Caco-2 (cell line): ENCODE results near the gene ALG5. TPM values are rescaled to one million over a fixed set of nuclear protein-coding genes. Genes with fewer than 3 reads are reported as not detected.
A peak's percentile ranks its signal among the peaks of the same experiment; 100 is the strongest.

Experiments used
- BruUV-seq: library from RNA; stranded (reverse); fragments of 400-500 nt; replicated peaks from 2 replicates; lab custom pipeline; 2021; lab: Mats Ljungman, UMichigan
- CTCF ChIA-PET: fragments of 300-600 bp; sonication (Branson Sonifier 250); formaldehyde crosslinking; loops from one replicate; lab custom pipeline; 2022; ENCODE audit warnings: antibody characterized with exemption; lab: Charles Lee
- POLR2A ChIA-PET: fragments of 300-600 bp; sonication (Branson Sonifier 250); formaldehyde crosslinking; loops from one replicate; lab custom pipeline; 2022; ENCODE audit warnings: antibody characterized with exemption; lab: Charles Lee
- DNase-seq, 2 experiments: peaks; one replicate each; pipeline versions ENCODE4 v3.0.0 to v3.0.0-alpha.2; 2020 to 2022
- H3K27me3 ChIP-seq: replicated peaks from 2 replicates; pipeline ENCODE4 v1.6.0; 2011; ENCODE audit warnings: low read length; ENCODE audit not compliant: control insufficient read depth, insufficient read depth
- H3K36me3 ChIP-seq: 2 replicates; pipeline ENCODE4 v1.5.1; 2011; ENCODE audit warnings: low read length; ENCODE audit not compliant: control insufficient read depth, insufficient read depth
- H3K4me1 ChIP-seq: fragments of 250-450 bp; sonication (Bioruptor Pico); 2 replicates; pipeline ENCODE4 v1.5.1; 2020; ENCODE audit warnings: mild to moderate bottlenecking
- H3K4me3 ChIP-seq: 2 replicates; pipeline ENCODE4 v1.5.1; 2011; ENCODE audit warnings: low read depth, mild to moderate bottlenecking, control low read depth, low read length
- H3K9me3 ChIP-seq: fragments of 250-450 bp; sonication (Bioruptor Pico); 2 replicates; pipeline ENCODE4 v1.5.1; 2020; ENCODE audit warnings: mild to moderate bottlenecking, moderate library complexity
- H3K27ac Mint-ChIP-seq: one replicate; pipeline ENCODE4 v1.8.0; 2022; ENCODE audit warnings: mixed read lengths; ENCODE audit not compliant: unreplicated experiment
- H3K27me3 Mint-ChIP-seq: one replicate; pipeline ENCODE4 v1.8.0; 2022; ENCODE audit warnings: mixed read lengths; ENCODE audit not compliant: insufficient read depth, unreplicated experiment
- H3K36me3 Mint-ChIP-seq: one replicate; pipeline ENCODE4 v1.8.0; 2022; ENCODE audit warnings: mild to moderate bottlenecking, mixed read lengths; ENCODE audit not compliant: insufficient read depth, unreplicated experiment
- H3K4me1 Mint-ChIP-seq: one replicate; pipeline ENCODE4 v1.8.0; 2022; ENCODE audit warnings: low read depth, mixed read lengths; ENCODE audit not compliant: unreplicated experiment
- H3K4me3 Mint-ChIP-seq: one replicate; pipeline ENCODE4 v1.8.0; 2022; ENCODE audit warnings: mild to moderate bottlenecking, moderate library complexity, mixed read lengths; ENCODE audit not compliant: unreplicated experiment
- H3K9me3 Mint-ChIP-seq: one replicate; pipeline ENCODE4 v1.8.0; 2022; ENCODE audit warnings: mixed read lengths; ENCODE audit not compliant: unreplicated experiment
- intact Hi-C: fragments of 100-400 bp; cut with micrococcal nuclease; formaldehyde crosslinking; loops from one replicate; pipeline ENCODE4 v1.10.0; 2022; ENCODE audit not compliant: unreplicated experiment
- total RNA-seq: library from RNA; stranded (reverse); gene quantifications from 2 replicates; pipeline ENCODE4 v1.2.3, GENCODE V29; 2022
- TF ChIP-seq, protein P1 (sequence below), 2 experiments: fragments of 200-600 bp in 1 of 2; IDR thresholded peaks; 1 replicate in 1 of 2; 2 replicates in 1 of 2; pipeline versions ENCODE4 v1.5.1 to v1.8.0; 2011 to 2022; ENCODE audit warnings: antibody characterized with exemption in 1 of 2, control low read depth in 1 of 2, inconsistent platforms in 1 of 2, low read depth in 1 of 2, low read length in 1 of 2, mild to moderate bottlenecking in 1 of 2, moderate library complexity in 1 of 2; ENCODE audit not compliant: insufficient read depth in 1 of 2, severe bottlenecking in 1 of 2, unreplicated experiment in 1 of 2

Gene ALG5
- total RNA-seq, 1 experiment from 2014 or later, result 62.0 TPM

DNA sequence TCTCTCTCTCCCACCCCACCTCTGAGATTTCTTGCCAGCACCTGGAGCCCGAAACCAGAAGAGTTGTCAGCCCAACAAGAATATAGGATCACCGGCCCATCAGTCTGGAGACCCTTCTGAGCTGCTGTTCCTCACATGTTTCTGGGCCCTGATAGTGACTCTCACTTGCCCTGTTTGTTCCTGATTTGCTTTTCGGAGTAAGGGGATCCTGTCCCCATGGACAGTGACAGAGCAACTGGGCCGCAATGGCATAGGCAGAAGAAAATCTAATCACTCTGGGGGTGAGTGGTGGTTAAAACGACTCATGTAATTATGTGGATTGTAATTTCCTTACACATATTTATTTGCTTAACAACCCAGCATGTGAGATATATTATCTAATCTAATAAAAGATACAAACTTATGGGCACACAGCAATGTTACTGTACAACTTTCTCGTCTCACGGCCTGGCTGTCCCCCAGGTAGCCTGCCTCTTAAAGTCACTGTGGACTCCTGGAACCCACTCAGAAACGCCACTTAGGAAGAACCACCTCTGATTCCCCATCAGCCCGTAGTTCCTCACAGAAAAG, 78.4 kb downstream of the ALG5 start:
- Histone ChIP-seq H3K27me3 (no peaks in the 10 kb centered on the region), H3K9me3 (no peaks in the 10 kb centered on the region), H3K4me3 (no peak overlapping the region), H3K36me3 (no peaks in the 10 kb centered on the region), H3K4me1 (no peaks in the 10 kb centered on the region)
- intact Hi-C loops, result no loop called here
- H3K4me1 Mint-ChIP-seq, result peaks cover 7% of the 10 kb centered on the region
- no peak for DNase-seq
- CTCF ChIA-PET, result no interaction called here
- POLR2A ChIA-PET, result no interaction called here
- H3K27ac Mint-ChIP-seq, result no peak overlapping the region
- BruUV-seq, result no TSS peak
- TF ChIP-seq, protein P1, sequence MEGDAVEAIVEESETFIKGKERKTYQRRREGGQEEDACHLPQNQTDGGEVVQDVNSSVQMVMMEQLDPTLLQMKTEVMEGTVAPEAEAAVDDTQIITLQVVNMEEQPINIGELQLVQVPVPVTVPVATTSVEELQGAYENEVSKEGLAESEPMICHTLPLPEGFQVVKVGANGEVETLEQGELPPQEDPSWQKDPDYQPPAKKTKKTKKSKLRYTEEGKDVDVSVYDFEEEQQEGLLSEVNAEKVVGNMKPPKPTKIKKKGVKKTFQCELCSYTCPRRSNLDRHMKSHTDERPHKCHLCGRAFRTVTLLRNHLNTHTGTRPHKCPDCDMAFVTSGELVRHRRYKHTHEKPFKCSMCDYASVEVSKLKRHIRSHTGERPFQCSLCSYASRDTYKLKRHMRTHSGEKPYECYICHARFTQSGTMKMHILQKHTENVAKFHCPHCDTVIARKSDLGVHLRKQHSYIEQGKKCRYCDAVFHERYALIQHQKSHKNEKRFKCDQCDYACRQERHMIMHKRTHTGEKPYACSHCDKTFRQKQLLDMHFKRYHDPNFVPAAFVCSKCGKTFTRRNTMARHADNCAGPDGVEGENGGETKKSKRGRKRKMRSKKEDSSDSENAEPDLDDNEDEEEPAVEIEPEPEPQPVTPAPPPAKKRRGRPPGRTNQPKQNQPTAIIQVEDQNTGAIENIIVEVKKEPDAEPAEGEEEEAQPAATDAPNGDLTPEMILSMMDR (IDR thresholded peaks at IDR 0.05; ENCODE audit: insufficient read depth in 1 of 2, low read depth in 1 of 2, low read length in 1 of 2, severe bottlenecking in 1 of 2, unreplicated experiment in 1 of 2), result no peak
- H3K36me3 Mint-ChIP-seq, result no peaks in the 10 kb centered on the region
- H3K4me3 Mint-ChIP-seq, result peak overlapping the region; percentile 67
- peaks cover 15% of the 10 kb centered on the region for H3K27me3 Mint-ChIP-seq
- H3K9me3 Mint-ChIP-seq, result no peaks in the 10 kb centered on the region

DNA sequence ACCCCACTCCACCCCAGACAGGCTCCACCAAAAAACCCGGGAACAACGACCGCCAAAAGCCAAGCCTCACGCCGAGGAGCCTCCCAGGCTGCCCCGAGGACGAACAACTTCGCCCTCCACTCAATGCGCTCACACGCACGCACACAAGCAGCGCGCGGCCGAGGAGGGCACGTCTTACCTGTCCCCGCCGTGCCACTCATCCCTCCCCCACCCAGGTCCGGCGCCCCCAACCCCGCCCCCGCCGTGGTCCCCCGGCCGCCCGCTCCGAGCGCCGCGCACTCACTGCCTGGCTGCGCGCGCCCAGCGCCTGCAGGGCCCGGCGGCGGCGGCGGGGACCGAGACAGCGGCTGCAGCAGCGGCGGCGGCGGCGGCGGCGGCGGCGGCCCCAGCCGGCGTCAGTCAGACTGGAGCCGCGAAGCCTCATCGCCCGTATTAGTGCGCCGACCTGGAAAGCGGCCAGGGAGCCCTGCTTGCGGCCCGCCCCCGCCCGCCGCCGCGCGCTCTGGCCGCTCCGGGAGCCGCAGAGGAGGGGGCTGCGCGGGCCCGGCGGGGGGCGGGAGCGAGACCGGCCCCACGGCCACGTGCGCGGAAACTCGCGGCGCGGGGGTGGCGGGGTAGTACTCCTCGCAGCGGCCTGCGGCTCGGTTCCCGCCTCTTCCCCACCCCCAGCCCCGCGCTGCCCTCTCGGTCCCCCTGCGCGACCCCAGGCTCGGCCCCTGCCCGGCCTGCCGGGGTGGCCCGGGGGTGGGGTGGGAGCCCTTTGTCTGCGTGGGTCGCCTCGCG, 79.1 kb downstream of the ALG5 start, which contains the start of gene SMAD9:
SMAD9 (minus strand) TSS at position 406 of the 783 bp plus-strand sequence. CDS start 40,549 bp downstream, outside the sequence.
- H3K4me1 ChIP-seq, result no peaks in the 10 kb centered on the region
- H3K36me3 ChIP-seq, result no peaks in the 10 kb centered on the region
- DNase-seq, result peak in 1 of 2 experiments; percentile 57
- peak within 1 kb of the TSS; percentile 75 for H3K4me3 Mint-ChIP-seq
- no peaks in the 10 kb centered on the region for H3K9me3 Mint-ChIP-seq
- peaks cover 7% of the 10 kb centered on the region for H3K4me1 Mint-ChIP-seq
- intact Hi-C loops, result loop anchor here (5.0 kb wide), 1 partner anchor 63 kb away; no protein-coding TSS in a partner anchor
- CTCF ChIA-PET, result no interaction called here
- H3K36me3 Mint-ChIP-seq, result no peaks in the 10 kb centered on the region
- H3K27ac Mint-ChIP-seq, result no peak within 1 kb of the TSS
- H3K9me3 ChIP-seq, result no peaks in the 10 kb centered on the region
- TF ChIP-seq, protein P1 (IDR thresholded peaks at IDR 0.05; ENCODE audit: insufficient read depth in 1 of 2, low read depth in 1 of 2, low read length in 1 of 2, severe bottlenecking in 1 of 2, unreplicated experiment in 1 of 2), result no peak
- POLR2A ChIA-PET, result no interaction called here
- peaks cover 20% of the 10 kb centered on the region for H3K27me3 Mint-ChIP-seq
- H3K27me3 ChIP-seq, result no peaks in the 10 kb centered on the region
- BruUV-seq, result no TSS peak
- H3K4me3 ChIP-seq, result peak within 1 kb of the TSS; percentile 60

DNA sequence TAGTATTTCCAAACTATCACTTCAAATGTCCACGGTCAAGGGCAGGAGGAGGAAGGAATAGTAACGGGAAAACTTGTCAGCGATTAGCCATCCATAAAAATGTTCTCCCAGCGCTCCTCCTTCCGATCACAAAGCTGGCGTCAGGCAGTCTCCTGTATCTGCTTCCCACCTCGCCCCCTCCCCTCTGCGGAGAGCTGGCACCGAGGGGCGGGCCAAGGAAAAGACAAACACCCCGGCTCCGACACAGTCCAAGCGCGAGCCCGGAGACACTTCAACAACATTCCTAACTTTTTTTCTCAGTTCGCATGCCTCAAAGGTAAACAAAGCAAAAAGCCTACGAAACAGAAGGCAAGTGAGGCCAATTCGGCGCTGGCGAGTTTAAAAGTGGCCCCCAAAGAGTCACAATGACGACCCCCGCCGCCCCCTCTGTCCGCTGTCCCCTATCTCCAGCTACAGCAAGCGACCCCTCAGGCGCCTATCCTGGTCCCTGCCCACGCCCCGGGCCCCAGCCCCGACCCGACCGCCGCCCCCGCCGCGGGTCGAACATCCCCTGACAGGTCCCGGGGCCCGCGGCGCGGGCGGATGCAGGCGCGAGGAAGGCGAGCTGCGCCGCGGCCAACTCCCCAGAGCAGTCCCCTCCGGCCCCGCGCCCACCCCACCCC, 79.8 kb downstream of the ALG5 start:
- Mint-ChIP-seq H3K27ac (no peak overlapping the region), H3K4me3 (peak overlapping the region; percentile 75), H3K36me3 (no peaks in the 10 kb centered on the region), H3K9me3 (no peaks in the 10 kb centered on the region), H3K27me3 (peaks cover 20% of the 10 kb centered on the region), H3K4me1 (peaks cover 7% of the 10 kb centered on the region)
- Histone ChIP-seq H3K4me3 (peak overlapping the region; percentile 60), H3K27me3 (no peaks in the 10 kb centered on the region), H3K4me1 (no peaks in the 10 kb centered on the region), H3K36me3 (no peaks in the 10 kb centered on the region), H3K9me3 (no peaks in the 10 kb centered on the region)
- peak in 1 of 2 experiments; percentile 16 for DNase-seq
- intact Hi-C loops, result loop anchor here (5.0 kb wide), 1 partner anchor 62 kb away; no protein-coding TSS in a partner anchor
- ChIA-PET CTCF (no interaction called here), POLR2A (no interaction called here)
- TF ChIP-seq, protein P1 (IDR thresholded peaks at IDR 0.05; ENCODE audit: insufficient read depth in 1 of 2, low read depth in 1 of 2, low read length in 1 of 2, severe bottlenecking in 1 of 2, unreplicated experiment in 1 of 2), result no peak
- no TSS peak for BruUV-seq
